NCI-H69 (cell line): ENCODE measurements around the gene SSRP1.

ENCODE experiments used
- DNase-seq: peaks from one replicate; lab custom pipeline; 2025; lab: John Stamatoyannopoulos, UW

SSRP1 gene

GRCh38 chr11:57316017-57316416, 19.7 kb downstream of the SSRP1 start:
- DNase-seq, result no peak

GRCh38 chr11:57315491-57315890, 20.2 kb downstream of the SSRP1 start:
- DNase-seq, result peak; percentile 19

- DNase-seq, result no peak
Measured at GRCh38 chr11:57314221-57314973, 21.3 kb downstream of the SSRP1 start.

- DNase-seq, result no peak
Measured at GRCh38 chr11:57313788-57314135, 21.9 kb downstream of the SSRP1 start.

- DNase-seq, result no peak
Measured at GRCh38 chr11:57313071-57313787, 22.5 kb downstream of the SSRP1 start.

GRCh38 chr11:57312511-57313021, 23.1 kb downstream of the SSRP1 start:
- no peak for DNase-seq

- no peak for DNase-seq
Measured at GRCh38 chr11:57311109-57311936, 24.4 kb downstream of the SSRP1 start.

- DNase-seq, result peak; percentile 41
Measured at GRCh38 chr11:57310630-57311086, 25.0 kb downstream of the SSRP1 start.

GRCh38 chr11:57310091-57310490, 25.6 kb downstream of the SSRP1 start:
- DNase-seq, result no peak

GRCh38 chr11:57309106-57310059, 26.3 kb downstream of the SSRP1 start:
- no peak for DNase-seq

GRCh38 chr11:57308426-57309060, 27.1 kb downstream of the SSRP1 start:
- DNase-seq, result no peak

- no peak for DNase-seq
Measured at GRCh38 chr11:57307666-57308270, 27.9 kb downstream of the SSRP1 start.

GRCh38 chr11:57306940-57307565, 28.6 kb downstream of the SSRP1 start:
- DNase-seq, result no peak

GRCh38 chr11:57306161-57306876, 29.4 kb downstream of the SSRP1 start:
- DNase-seq, result no peak

- no peak for DNase-seq
Measured at GRCh38 chr11:57305523-57305922, 30.2 kb downstream of the SSRP1 start.

GRCh38 chr11:57303990-57304579, 31.6 kb downstream of the SSRP1 start:
- peak; percentile 90 for DNase-seq

GRCh38 chr11:57303280-57303989, 32.3 kb downstream of the SSRP1 start:
- peak; percentile 17 for DNase-seq

- no peak for DNase-seq
Measured at GRCh38 chr11:57302489-57302888, 33.2 kb downstream of the SSRP1 start.
